Activated T-helper 2 cell treated with anti-CD3 and anti-CD28 coated beads, Interferon-gamma antibody, Interleukin-2, Interleukin-4, amounts not matched to agents 10 μg/mL and 5 μg/mL and 100 μg/mL, durations not matched to agents 14 hours and 24 hours and 36 hours (primary cell): ENCODE measurements around the gene HAAO. TPM values are rescaled to one million over a fixed set of nuclear protein-coding genes. Genes with fewer than 3 reads are reported as not detected.
"Not testable (repeated sequence)": the region's sequence is repeated elsewhere in the genome, so short reads cannot be mapped to it uniquely, and the experiment has no call there.

Experiments used
- DNase-seq: peaks from one replicate; pipeline ENCODE4 v3.0.0; 2021; ENCODE audit warnings: low spot score
- H3K27ac Mint-ChIP-seq: one replicate; pipeline ENCODE4 v1.8.0; 2021; ENCODE audit warnings: mixed read lengths
- H3K27me3 Mint-ChIP-seq: one replicate; pipeline ENCODE4 v1.8.0; 2021; ENCODE audit warnings: low read depth, mixed read lengths
- H3K36me3 Mint-ChIP-seq: one replicate; pipeline ENCODE4 v1.8.0; 2021; ENCODE audit warnings: low read depth, mixed read lengths
- H3K4me1 Mint-ChIP-seq: one replicate; pipeline ENCODE4 v1.8.0; 2021; ENCODE audit warnings: low read depth, mixed read lengths
- H3K4me3 Mint-ChIP-seq: one replicate; pipeline ENCODE4 v1.8.0; 2021; ENCODE audit warnings: low read depth, mild to moderate bottlenecking, moderate library complexity, mixed read lengths
- H3K9me3 Mint-ChIP-seq: one replicate; pipeline ENCODE4 v1.8.0; 2021; ENCODE audit warnings: mixed read lengths
- intact Hi-C: fragments of 100-400 bp; cut with micrococcal nuclease; formaldehyde crosslinking; loops from one replicate; pipeline ENCODE4 v1.15.1; 2023
- total RNA-seq: library from RNA; stranded (reverse); gene quantifications from 2 replicates; pipeline ENCODE4 v1.2.3, GENCODE V29; 2022

Gene HAAO
- total RNA-seq, 1 donor from 2014 or later: 5.1 TPM

DNA sequence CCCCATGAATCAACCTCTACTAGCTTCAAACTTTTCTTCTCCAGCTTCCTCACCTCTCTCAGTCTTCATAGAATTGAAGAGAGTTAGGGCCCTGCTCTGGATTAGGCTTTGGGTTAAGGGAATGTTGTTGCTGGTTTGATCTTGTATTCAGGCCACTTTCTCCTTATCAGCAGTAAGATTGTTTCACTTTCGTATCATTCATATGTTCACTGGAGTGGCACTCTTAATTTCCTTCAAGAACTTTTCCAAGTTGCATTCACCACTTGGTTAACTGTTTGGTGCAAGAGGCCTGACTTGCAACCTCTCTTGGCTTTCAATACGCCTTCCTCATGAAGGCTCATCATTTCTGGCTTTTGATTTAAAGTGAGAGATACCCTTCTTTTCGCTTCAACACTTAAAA lies 51.2 kb downstream of the HAAO start:
- no peak for DNase-seq
- intact Hi-C loops: no loop called here
- H3K4me1 Mint-ChIP-seq: peaks cover 11% of the 10 kb centered on the region
- peaks cover 47% of the 10 kb centered on the region for H3K36me3 Mint-ChIP-seq
- no peak overlapping the region for H3K4me3 Mint-ChIP-seq
- H3K9me3 Mint-ChIP-seq: peaks cover 17% of the 10 kb centered on the region
- no peaks in the 10 kb centered on the region for H3K27me3 Mint-ChIP-seq
- peak overlapping the region; percentile 39 for H3K27ac Mint-ChIP-seq

DNA sequence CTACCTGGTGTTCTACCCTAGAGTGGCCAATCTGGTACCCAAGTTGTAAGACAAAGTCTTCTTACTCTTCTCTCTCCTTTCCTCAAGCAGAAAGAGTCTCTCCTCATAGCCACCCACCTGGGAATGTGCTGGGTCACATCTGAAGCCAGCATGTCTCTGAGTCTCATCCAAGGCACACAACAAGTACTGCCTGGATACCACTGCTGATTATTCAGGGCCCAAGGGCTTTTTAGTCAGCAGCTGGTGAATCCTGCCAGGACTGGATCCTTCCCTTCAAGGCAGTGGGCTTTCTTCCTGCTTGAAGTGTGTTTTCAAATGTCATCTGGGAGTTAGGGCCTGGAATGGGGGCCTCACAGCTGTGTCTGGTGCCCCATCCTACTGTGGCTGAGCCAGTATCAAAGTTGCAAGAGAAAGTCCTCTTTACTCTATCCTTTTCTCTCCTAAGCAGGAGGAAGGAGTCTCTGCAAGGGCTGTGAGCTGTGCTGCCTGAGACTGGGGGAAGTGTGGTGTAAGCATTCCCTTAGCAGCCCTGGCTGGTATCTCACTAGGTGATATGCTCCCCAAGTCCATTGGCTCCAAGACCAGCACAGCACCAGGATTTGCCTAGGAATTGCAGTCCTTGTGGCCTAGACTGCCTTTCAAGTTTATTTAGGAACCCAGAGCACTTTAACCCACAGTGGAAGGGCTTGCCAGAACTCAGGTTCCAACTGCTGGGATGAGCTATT lies 55.6 kb downstream of the HAAO start:
- Mint-ChIP-seq H3K27me3 (no peaks in the 10 kb centered on the region), H3K4me3 (no peak overlapping the region), H3K27ac (no peak overlapping the region), H3K4me1 (peaks cover 11% of the 10 kb centered on the region), H3K36me3 (peaks cover 81% of the 10 kb centered on the region), H3K9me3 (peaks cover 45% of the 10 kb centered on the region)
- DNase-seq: no peak
- intact Hi-C loops: no loop called here

DNA sequence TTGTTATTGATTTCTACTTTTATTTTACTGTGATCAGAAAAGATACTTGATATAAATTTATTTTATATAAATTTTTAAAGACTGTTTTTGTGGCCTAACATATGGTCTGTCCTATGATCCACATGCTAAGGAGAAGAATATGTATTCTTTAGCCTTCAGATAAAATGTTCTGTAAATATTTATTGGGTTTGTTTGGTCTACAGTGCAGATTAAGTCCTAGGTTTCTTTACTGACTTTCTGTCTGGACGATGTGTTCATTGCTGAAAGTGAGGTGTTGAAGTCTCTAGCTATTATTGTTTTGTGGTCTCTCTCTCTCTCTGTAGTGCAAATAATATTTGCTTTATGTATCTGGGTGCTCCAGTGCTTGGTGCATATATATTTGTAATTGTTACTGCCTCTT lies 58.5 kb downstream of the HAAO start:
- Mint-ChIP-seq H3K4me1 (no peaks in the 10 kb centered on the region), H3K9me3 (peaks cover 51% of the 10 kb centered on the region), H3K27ac (no peak overlapping the region), H3K4me3 (no peak overlapping the region), H3K27me3 (no peaks in the 10 kb centered on the region), H3K36me3 (peaks cover 90% of the 10 kb centered on the region)
- no peak for DNase-seq
- intact Hi-C loops: no loop called here

DNA sequence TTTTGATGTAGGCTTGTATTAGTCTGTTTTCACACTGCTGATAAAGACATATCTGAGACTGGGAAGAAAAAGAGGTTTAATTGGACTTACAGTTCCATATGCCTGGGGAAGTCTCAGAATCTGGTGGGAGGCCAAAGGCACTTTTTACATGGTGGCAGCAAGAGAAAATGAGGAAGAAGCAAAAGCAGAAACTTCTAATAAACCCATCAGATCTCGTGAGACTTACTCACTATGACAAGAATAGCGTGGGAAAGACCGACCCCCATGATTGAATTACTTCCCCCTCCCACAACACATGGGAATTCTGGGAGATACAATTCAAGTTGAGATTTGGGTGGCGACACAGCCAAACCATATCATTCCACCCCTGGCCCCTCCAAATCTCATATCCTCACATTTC lies 61.1 kb downstream of the HAAO start:
- H3K4me1 Mint-ChIP-seq, H3K27ac Mint-ChIP-seq, DNase-seq, H3K27me3 Mint-ChIP-seq, intact Hi-C loops, H3K4me3 Mint-ChIP-seq: not testable (repeated sequence)
- Mint-ChIP-seq H3K9me3 (peaks cover 47% of the 10 kb centered on the region), H3K36me3 (peaks cover 73% of the 10 kb centered on the region)

DNA sequence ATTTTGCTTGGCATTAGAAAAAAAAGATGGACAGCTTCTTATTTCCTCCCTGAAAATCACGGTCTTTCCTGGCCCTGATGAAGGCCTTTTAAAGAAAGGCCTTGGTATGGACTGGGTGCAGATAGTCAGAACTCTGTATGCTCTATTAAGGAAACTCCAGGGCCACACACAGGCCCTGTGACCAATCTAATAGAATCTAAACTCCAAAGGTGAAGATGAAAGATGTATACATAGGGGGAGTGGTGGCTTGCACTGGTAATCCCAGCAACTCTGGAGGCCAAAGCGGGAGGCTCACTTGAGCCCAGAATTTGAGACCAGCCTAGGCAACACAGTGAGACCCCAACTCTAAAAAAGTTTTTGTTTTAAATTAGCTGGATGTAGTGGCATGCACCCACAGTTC lies 65.7 kb downstream of the HAAO start:
- no peak overlapping the region for H3K4me3 Mint-ChIP-seq
- no peak overlapping the region for H3K27ac Mint-ChIP-seq
- DNase-seq: no peak
- peaks cover 17% of the 10 kb centered on the region for H3K9me3 Mint-ChIP-seq
- H3K4me1 Mint-ChIP-seq: peaks cover 18% of the 10 kb centered on the region
- peaks cover 38% of the 10 kb centered on the region for H3K36me3 Mint-ChIP-seq
- intact Hi-C loops: no loop called here
- H3K27me3 Mint-ChIP-seq: no peaks in the 10 kb centered on the region

- H3K9me3 Mint-ChIP-seq: peaks cover 11% of the 10 kb centered on the region
- H3K36me3 Mint-ChIP-seq: peaks cover 31% of the 10 kb centered on the region
- H3K4me3 Mint-ChIP-seq: no peak overlapping the region
Observed at GRCh38 chr2:42725657-42726056, 66.7 kb downstream of the HAAO start.

GRCh38 chr2:42724886-42725285 lies 67.5 kb downstream of the HAAO start:
- Mint-ChIP-seq H3K36me3 (peaks cover 24% of the 10 kb centered on the region), H3K9me3 (peaks cover 5% of the 10 kb centered on the region), H3K27ac (no peak overlapping the region), H3K27me3 (no peaks in the 10 kb centered on the region), H3K4me1 (peaks cover 18% of the 10 kb centered on the region), H3K4me3 (no peak overlapping the region)
- intact Hi-C loops: no loop called here
- DNase-seq: no peak

More at GRCh38 chr2:42725657-42726056, 66.7 kb downstream of the HAAO start:
- Mint-ChIP-seq H3K27me3 (no peaks in the 10 kb centered on the region), H3K4me1 (peaks cover 18% of the 10 kb centered on the region), H3K27ac (no peak overlapping the region)
- intact Hi-C loops: no loop called here
- no peak for DNase-seq

DNA sequence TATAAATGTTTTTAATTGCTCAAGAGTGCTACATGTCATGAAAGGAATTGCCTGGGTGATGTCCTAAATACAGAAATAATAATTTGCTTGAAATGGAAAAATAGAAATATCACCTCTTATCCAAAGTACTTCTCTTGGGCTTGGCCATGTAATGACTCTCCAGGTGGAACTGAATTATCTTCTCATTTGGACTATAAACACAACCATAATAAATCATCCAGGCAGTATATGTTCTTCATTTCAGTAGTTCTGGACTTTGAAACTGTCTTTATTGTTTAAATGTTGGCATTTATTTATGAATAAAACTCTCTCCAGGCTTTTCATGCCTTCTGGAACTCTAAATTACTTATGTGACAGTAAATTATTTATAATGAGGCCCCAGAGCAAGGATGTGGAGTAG lies 68.9 kb downstream of the HAAO start:
- no peak overlapping the region for H3K4me3 Mint-ChIP-seq
- no peaks in the 10 kb centered on the region for H3K9me3 Mint-ChIP-seq
- no peaks in the 10 kb centered on the region for H3K27me3 Mint-ChIP-seq
- H3K27ac Mint-ChIP-seq: no peak overlapping the region
- peaks cover 15% of the 10 kb centered on the region for H3K36me3 Mint-ChIP-seq
- no peak for DNase-seq
- intact Hi-C loops: no loop called here
- H3K4me1 Mint-ChIP-seq: peaks cover 18% of the 10 kb centered on the region

DNA sequence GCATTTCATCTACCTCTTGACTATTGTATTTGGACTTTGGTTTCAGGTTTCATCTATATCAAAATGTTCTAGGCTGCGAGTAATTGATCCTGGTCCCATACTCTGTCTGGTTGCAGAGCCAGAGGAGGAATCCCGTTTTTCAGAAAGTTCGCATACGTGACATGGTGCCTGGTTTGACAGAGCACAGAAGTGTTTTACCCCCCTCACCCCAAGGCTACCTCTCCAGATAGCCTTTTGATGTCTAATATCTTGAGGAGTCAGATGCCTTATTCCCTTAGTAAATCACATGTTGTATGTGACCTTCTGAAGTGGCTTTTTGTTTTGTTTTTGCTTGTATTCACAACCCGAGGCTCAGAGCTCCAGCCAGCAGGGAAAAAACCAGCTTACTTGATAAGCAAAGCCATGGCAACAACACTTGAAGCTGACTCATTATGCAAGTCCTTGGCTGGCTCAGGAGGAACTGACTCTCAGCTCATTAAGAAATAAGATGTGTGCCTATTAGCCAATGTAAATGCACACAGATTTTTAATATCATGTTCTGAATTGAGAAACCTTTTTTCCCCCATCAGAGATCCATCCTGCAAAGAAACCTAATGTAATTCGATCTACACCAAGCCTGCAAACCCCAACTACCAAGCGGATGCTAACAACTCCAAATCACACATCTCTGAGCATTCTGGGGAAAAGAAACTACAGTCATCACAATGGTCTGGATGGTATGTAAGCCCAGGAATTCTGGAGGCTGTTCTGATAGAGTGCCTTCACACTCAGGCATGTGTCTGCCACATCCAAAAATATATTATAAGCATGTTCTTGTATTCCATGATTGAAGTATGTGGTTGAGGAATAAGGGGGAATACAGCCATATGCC lies 69.8 kb downstream of the HAAO start:
- peaks cover 15% of the 10 kb centered on the region for H3K36me3 Mint-ChIP-seq
- no peak overlapping the region for H3K4me3 Mint-ChIP-seq
- peaks cover 18% of the 10 kb centered on the region for H3K4me1 Mint-ChIP-seq
- H3K9me3 Mint-ChIP-seq: no peaks in the 10 kb centered on the region
- H3K27ac Mint-ChIP-seq: peak overlapping the region; percentile 72
- DNase-seq: peak; percentile 41
- H3K27me3 Mint-ChIP-seq: no peaks in the 10 kb centered on the region
- intact Hi-C loops: no loop called here

GRCh38 chr2:42721898-42722297 lies 70.5 kb downstream of the HAAO start:
- intact Hi-C loops: no loop called here
- Mint-ChIP-seq H3K9me3 (no peaks in the 10 kb centered on the region), H3K27ac (peak overlapping the region; percentile 72), H3K4me1 (peaks cover 18% of the 10 kb centered on the region), H3K27me3 (no peaks in the 10 kb centered on the region), H3K4me3 (no peak overlapping the region), H3K36me3 (peaks cover 15% of the 10 kb centered on the region)
- DNase-seq: no peak

Other genes with a start within 250 kb of the HAAO start
- 39.7 and 39.8 TPM in 2 replicates for gene MTA3, start 224.0 kb downstream of the HAAO start, total RNA-seq
- 1.1 and 1.3 TPM in 2 replicates for gene OXER1, start 28.4 kb downstream of the HAAO start, total RNA-seq